ENCODE measurements around the gene MUC16. TPM values are rescaled to one million over a fixed set of nuclear protein-coding genes. Genes with fewer than 3 reads are reported as not detected.
"Not testable (repeated sequence)": the region's sequence is repeated elsewhere in the genome, so short reads cannot be mapped to it uniquely, and the experiment has no call there.

Gene MUC16
- total RNA-seq (1 to 10 TPM; 1.1 to 2.5 TPM), polyA plus RNA-seq (1 to 10 TPM; 2.4 to 8.0 TPM)
- long read RNA-seq, donor 1 = 0 reads
- long read RNA-seq, donor 2 = 0 reads
- long read RNA-seq, donor 3 = 0 reads
- long read RNA-seq, donor 4 = 0 reads
- long read RNA-seq, donor 5 = 0 reads

- Histone ChIP-seq H3K27me3 (ENCODE audit: control insufficient read depth in 3 of 3, insufficient read depth in 3 of 3, low read length in 2 of 3) (no peaks in the 10 kb centered on the region), H3K27ac (ENCODE audit: low read depth in 1 of 2, low read length in 1 of 2) (no peak within 1 kb of the TSS), H3K9me3 (ENCODE audit: control insufficient read depth in 4 of 4, insufficient read depth in 3 of 4, low read length in 3 of 4) (peaks cover 0 to 5% (median 0%) of the 10 kb centered on the region in 4 donors), H3K4me1 (ENCODE audit: control insufficient read depth in 5 of 5, insufficient read depth in 5 of 5, low read length in 5 of 5) (no peaks in the 10 kb centered on the region), H3K36me3 (ENCODE audit: control insufficient read depth in 4 of 4, insufficient read depth in 4 of 4, low read length in 4 of 4) (no peaks in the 10 kb centered on the region), H3K4me3 (no peak within 1 kb of the TSS), H3K9ac (ENCODE audit: insufficient read depth in 1 of 2, low read length in 2 of 2) (no peak within 1 kb of the TSS)
- TF ChIP-seq CTCF (IDR thresholded peaks at IDR 0.05; ENCODE audit: control extremely low read depth, extremely low read depth) = no peak
- no peak for ATAC-seq (ENCODE audit: insufficient read depth, low FRiP score)
- no peak for DNase-seq
- 59 to 82% methylated on average over 20 of the region's 20 CpGs for WGBS, 2 donors
These were observed at the start of gene MUC16 for GRCh38 chr19:9009935-9010651. Gene MUC16 (minus strand): TSS chr19:9010409.

- no peak overlapping the region for H3K9ac ChIP-seq (ENCODE audit: insufficient read depth in 1 of 2, low read length in 2 of 2)
- H3K36me3 ChIP-seq (ENCODE audit: control insufficient read depth in 4 of 4, insufficient read depth in 4 of 4, low read length in 4 of 4) = no peaks in the 10 kb centered on the region
- no peaks in the 10 kb centered on the region for H3K4me1 ChIP-seq (ENCODE audit: control insufficient read depth in 5 of 5, insufficient read depth in 5 of 5, low read length in 5 of 5)
- 42 to 57% methylated on average over 12 of the region's 12 CpGs for WGBS, 2 donors
- no peak overlapping the region for H3K27ac ChIP-seq (ENCODE audit: low read depth in 1 of 2, low read length in 1 of 2)
- no peaks in the 10 kb centered on the region for H3K9me3 ChIP-seq (ENCODE audit: control insufficient read depth in 4 of 4, insufficient read depth in 3 of 4, low read length in 3 of 4)
- DNase-seq (no peak), ATAC-seq (ENCODE audit: insufficient read depth, low FRiP score) (no peak)
- no peak overlapping the region for H3K4me3 ChIP-seq
- H3K27me3 ChIP-seq (ENCODE audit: control insufficient read depth in 3 of 3, insufficient read depth in 3 of 3, low read length in 2 of 3) = no peaks in the 10 kb centered on the region
- no peak for TF ChIP-seq CTCF (IDR thresholded peaks at IDR 0.05; ENCODE audit: control extremely low read depth, extremely low read depth)
These were observed 48.9 kb upstream of the MUC16 start for GRCh38 chr19:9058905-9059667.

GRCh38 chr19:9057505-9058258 lies 47.5 kb upstream of the MUC16 start:
- Histone ChIP-seq H3K4me3 (no peak overlapping the region), H3K27me3 (ENCODE audit: control insufficient read depth in 3 of 3, insufficient read depth in 3 of 3, low read length in 2 of 3) (no peaks in the 10 kb centered on the region), H3K27ac (ENCODE audit: low read depth in 1 of 2, low read length in 1 of 2) (no peak overlapping the region), H3K9ac (ENCODE audit: insufficient read depth in 1 of 2, low read length in 2 of 2) (no peak overlapping the region), H3K36me3 (ENCODE audit: control insufficient read depth in 4 of 4, insufficient read depth in 4 of 4, low read length in 4 of 4) (no peaks in the 10 kb centered on the region), H3K4me1 (ENCODE audit: control insufficient read depth in 5 of 5, insufficient read depth in 5 of 5, low read length in 5 of 5) (no peaks in the 10 kb centered on the region), H3K9me3 (ENCODE audit: control insufficient read depth in 4 of 4, insufficient read depth in 3 of 4, low read length in 3 of 4) (no peaks in the 10 kb centered on the region)
- DNase-seq = no peak
- TF ChIP-seq CTCF (IDR thresholded peaks at IDR 0.05; ENCODE audit: control extremely low read depth, extremely low read depth) = no peak
- WGBS, 2 donors = 79 to 80% methylated on average over 4 of the region's 4 CpGs
- ATAC-seq (ENCODE audit: insufficient read depth, low FRiP score) = no peak

GRCh38 chr19:9056131-9056530 lies 45.9 kb upstream of the MUC16 start:
- H3K9ac ChIP-seq (ENCODE audit: insufficient read depth in 1 of 2, low read length in 2 of 2); DNase-seq; ATAC-seq (ENCODE audit: insufficient read depth, low FRiP score); H3K4me1 ChIP-seq (ENCODE audit: control insufficient read depth in 5 of 5, insufficient read depth in 5 of 5, low read length in 5 of 5); H3K27ac ChIP-seq (ENCODE audit: low read depth in 1 of 2, low read length in 1 of 2); H3K4me3 ChIP-seq; H3K9me3 ChIP-seq (ENCODE audit: control insufficient read depth in 4 of 4, insufficient read depth in 3 of 4, low read length in 3 of 4); H3K36me3 ChIP-seq (ENCODE audit: control insufficient read depth in 4 of 4, insufficient read depth in 4 of 4, low read length in 4 of 4); H3K27me3 ChIP-seq (ENCODE audit: control insufficient read depth in 3 of 3, insufficient read depth in 3 of 3, low read length in 2 of 3): not testable (repeated sequence)
- WGBS, 2 donors = 96% methylated on average over 9 of the region's 9 CpGs
